Spleen (tissue), 11 donors: Measurements from ENCODE around the gene YIPF5. TPM values are rescaled to one million over a fixed set of nuclear protein-coding genes. Genes with fewer than 3 reads are reported as not detected.

ENCODE experiments used
- DNase-seq: peaks from one replicate; pipeline ENCODE4 v3.0.0-alpha.2; 2020
- H3K27ac ChIP-seq, 8 donors: fragments of 200-600 bp; sonication (generic) in 7 of 8; 1 replicate in 4 of 8; 2 replicates in 4 of 8; pipeline versions ENCODE4 v1.5.0 to v1.8.0; 2016 to 2021; ENCODE audit warnings: inconsistent platforms in 4 of 8, mild to moderate bottlenecking in 4 of 8, moderate library complexity in 1 of 8
- H3K27me3 ChIP-seq, 7 donors: fragments of 200-600 bp; sonication (generic) in 6 of 7; replicated peaks in 1 of 7; 1 replicate in 4 of 7; 2 replicates in 3 of 7; pipeline versions ENCODE4 v1.5.0 to v1.8.0; 2016 to 2021; ENCODE audit warnings: inconsistent platforms in 3 of 7, mild to moderate bottlenecking in 1 of 7
- H3K36me3 ChIP-seq, 6 donors: fragments of 200-600 bp; sonication (generic) in 5 of 6; 1 replicate in 4 of 6; 2 replicates in 2 of 6; pipeline versions ENCODE4 v1.5.0 to v1.8.0; 2016 to 2021; ENCODE audit warnings: inconsistent platforms in 2 of 6
- H3K4me1 ChIP-seq, 6 donors: fragments of 200-600 bp; sonication (generic) in 5 of 6; 1 replicate in 3 of 6; 2 replicates in 3 of 6; pipeline versions ENCODE4 v1.5.0 to v1.8.0; 2016 to 2021; ENCODE audit warnings: inconsistent platforms in 3 of 6
- H3K4me3 ChIP-seq, 8 donors: fragments of 200-600 bp; sonication (generic) in 7 of 8; 1 replicate in 4 of 8; 2 replicates in 4 of 8; pipeline versions ENCODE4 v1.5.0 to v1.8.0; 2016 to 2021; ENCODE audit warnings: inconsistent platforms in 4 of 8, mild to moderate bottlenecking in 4 of 8, moderate library complexity in 2 of 8
- H3K9me3 ChIP-seq, 8 donors: fragments of 200-600 bp; sonication (generic) in 7 of 8; 1 replicate in 4 of 8; 2 replicates in 4 of 8; pipeline versions ENCODE4 v1.5.0 to v1.8.0; 2016 to 2021; ENCODE audit warnings: inconsistent platforms in 4 of 8
- CTCF ChIP-seq, 11 experiments: fragments of 200-600 bp in 7 of 11; fragments of 450-650 bp in 4 of 11; sonication (generic) in 4 of 11; IDR thresholded peaks in 8 of 11; conservative IDR thresholded peaks in 3 of 11; 1 replicate in 7 of 11; 2 replicates in 4 of 11; pipeline versions ENCODE4 v1.4.0 to v1.8.0; 2016 to 2021; ENCODE audit warnings: antibody characterized with exemption in 11 of 11, inconsistent platforms in 4 of 11, mild to moderate bottlenecking in 1 of 11
- POLR2A ChIP-seq, 3 donors: fragments of 450-650 bp; IDR thresholded peaks; one replicate each; pipeline ENCODE4 v1.5.1; 2017; ENCODE audit warnings: antibody characterized with exemption in 3 of 3, mild to moderate bottlenecking in 1 of 3
- POLR2AphosphoS5 ChIP-seq, 3 donors: sonication (generic); formaldehyde crosslinking; IDR thresholded peaks; one replicate each; pipeline ENCODE4 v1.5.1; 2017; ENCODE audit warnings: antibody characterized with exemption in 3 of 3
- WGBS, 5 donors: extraction: QIAGEN DNeasy Blood & Tissue Kit in 3 of 5; methylation state at CpG; one replicate each; pipeline versions ENCODE4 v1.1.5 to v1.1.7; 2013 to 2018; 5-methylcytosine and 5-hydroxymethylcytosine counted together
- intact Hi-C: fragments of 100-400 bp; cut with DNase I; formaldehyde crosslinking; loops from one replicate; pipeline ENCODE4 v1.15.0; 2023; ENCODE audit warnings: low total_unique reads
- polyA plus RNA-seq, 3 donors: library from polyadenylated mRNA; stranded (reverse); fragments of 200-250 nt; gene quantifications; one replicate each; pipeline ENCODE4 v1.2.1, GENCODE V29; 2013
- total RNA-seq, 7 donors: library from RNA; depleted of rRNA in 3 of 7; stranded (reverse); fragments of >200 nt in 3 of 7; fragmentation: NEBNext Ultra II Directional in 4 of 7; extraction: Animal tissue kit (Norgen Biotek cat#: 25700) in 4 of 7; gene quantifications; one replicate each; pipeline versions ENCODE4 v1.1.0 to v1.2.1, GENCODE V29; 2016 to 2021
- donor health status: healthy with polysubstance abuse.
- donor health status: DM: no; HTN: no; CAD: no; lungs with moderate emphysema.
- donor health status: DM: no; HTN: no; CAD: no.
- donor health status: Bipolar disorder and iron deficiency.
- donor health status: healthy.
- donor health status: DM: no; HTN: no; CAD: no.
- donor health status: DM: yes; HTN: yes; CAD: no.

YIPF5 gene
- total and polyA plus RNA-seq, 10 donors, result 8.2 to 39.5 (median 29.9) TPM

- TF ChIP-seq POLR2AphosphoS5 (IDR thresholded peaks at IDR 0.05), result no peak
- peak; percentile 32 to 70 (median 63) for TF ChIP-seq CTCF (IDR thresholded peaks at IDR 0.05 in 8 of 11, conservative IDR thresholded peaks at IDR 0.05 in 3 of 11)
- no peak for DNase-seq
- intact Hi-C loops, result no loop called here
- Histone ChIP-seq H3K36me3 (no peaks in the 10 kb centered on the region), H3K27me3 (peaks cover 0 to 3% (median 0%) of the 10 kb centered on the region in 7 donors), H3K4me1 (peaks cover 44 to 56% (median 48%) of the 10 kb centered on the region in 6 donors), H3K9me3 (no peaks in the 10 kb centered on the region), H3K27ac (peak overlapping the region in 4 of 8 donors; percentile 54 to 73 (median 63)), H3K4me3 (peak overlapping the region in 1 of 8 donors; percentile 51)
- 3 to 8% (median 5%) methylated on average over 3 of the region's 3 CpGs for WGBS, 5 donors
Observed at GRCh38 chr5:144191998-144192397, 21.5 kb upstream of the YIPF5 start.

- Histone ChIP-seq H3K36me3 (no peaks in the 10 kb centered on the region), H3K9me3 (no peaks in the 10 kb centered on the region), H3K4me3 (peak overlapping the region in 1 of 8 donors; percentile 51), H3K4me1 (peaks cover 44 to 61% (median 50%) of the 10 kb centered on the region in 6 donors), H3K27me3 (peaks cover 0 to 3% (median 0%) of the 10 kb centered on the region in 7 donors), H3K27ac (peak overlapping the region in 4 of 8 donors; percentile 54 to 73 (median 63))
- intact Hi-C loops, result no loop called here
- TF ChIP-seq POLR2A (IDR thresholded peaks at IDR 0.05) (no peak), POLR2AphosphoS5 (IDR thresholded peaks at IDR 0.05) (no peak), CTCF (IDR thresholded peaks at IDR 0.05 in 8 of 11, conservative IDR thresholded peaks at IDR 0.05 in 3 of 11) (no peak)
- no peak for DNase-seq
- WGBS, 5 donors, result 75 to 86% (median 83%) methylated on average over 3 of the region's 3 CpGs
Observed at GRCh38 chr5:144191531-144191930, 21.1 kb upstream of the YIPF5 start.

- Histone ChIP-seq H3K27me3 (no peaks in the 10 kb centered on the region), H3K36me3 (no peaks in the 10 kb centered on the region), H3K4me3 (peak overlapping the region in 1 of 8 donors; percentile 26), H3K9me3 (no peaks in the 10 kb centered on the region), H3K27ac (peak overlapping the region in 7 of 8 donors; percentile 2 to 77 (median 55)), H3K4me1 (peaks cover 44 to 66% (median 51%) of the 10 kb centered on the region in 6 donors)
- intact Hi-C loops, result no loop called here
- 23 to 43% (median 28%) methylated on average over 10 of the region's 10 CpGs for WGBS, 5 donors
- TF ChIP-seq POLR2A (IDR thresholded peaks at IDR 0.05) (no peak), POLR2AphosphoS5 (IDR thresholded peaks at IDR 0.05) (peak in 1 of 3 donors; percentile 35)
- DNase-seq, result no peak
Observed at GRCh38 chr5:144189800-144190429, 19.5 kb upstream of the YIPF5 start.

GRCh38 chr5:144187699-144188294 lies 17.3 kb upstream of the YIPF5 start:
- TF ChIP-seq CTCF (IDR thresholded peaks at IDR 0.05 in 8 of 11, conservative IDR thresholded peaks at IDR 0.05 in 3 of 11) (no peak), POLR2A (IDR thresholded peaks at IDR 0.05) (no peak), POLR2AphosphoS5 (IDR thresholded peaks at IDR 0.05) (no peak)
- no peaks in the 10 kb centered on the region for H3K9me3 ChIP-seq
- no peak overlapping the region for H3K4me3 ChIP-seq
- no peaks in the 10 kb centered on the region for H3K27me3 ChIP-seq
- peak; percentile 87 for DNase-seq
- WGBS, 5 donors, result 2 to 4% (median 4%) methylated on average over 2 of the region's 2 CpGs
- H3K4me1 ChIP-seq, result peaks cover 44 to 73% (median 55%) of the 10 kb centered on the region in 6 donors
- intact Hi-C loops, result no loop called here
- H3K27ac ChIP-seq, result peak overlapping the region; percentile 35 to 75 (median 68)
- H3K36me3 ChIP-seq, result no peaks in the 10 kb centered on the region
